ENCODE data around the gene XYLT1. TPM values are rescaled to one million over a fixed set of nuclear protein-coding genes. Genes with fewer than 3 reads are reported as not detected.
"Not testable (repeated sequence)": the region's sequence is repeated elsewhere in the genome, so short reads cannot be mapped to it uniquely, and the experiment has no call there.

Gene XYLT1
- total and polyA plus RNA-seq, 3 experiments from 2014 or later = 1.4 to 9.1 (median 6.8) TPM

- no peaks in the 10 kb centered on the region for H3K27me3 ChIP-seq (ENCODE audit: insufficient read depth, low read length, poor library complexity, severe bottlenecking)
Observed at GRCh38 chr16:17340804-17341203, 130.0 kb downstream of the XYLT1 start.

GRCh38 chr16:17339764-17340541, 130.8 kb downstream of the XYLT1 start:
- no peak for DNase-seq
- peaks cover 0 to 4% (median 0%) of the 10 kb centered on the region in 3 donors for H3K36me3 Mint-ChIP-seq
- Histone ChIP-seq H3K36me3 (ENCODE audit: insufficient read depth, low read length) (no peaks in the 10 kb centered on the region), H3K27ac (ENCODE audit: low read depth, low read length) (no peak overlapping the region), H3K4me3 (ENCODE audit: low read length) (no peak overlapping the region), H3K27me3 (ENCODE audit: insufficient read depth, low read length, poor library complexity, severe bottlenecking) (no peaks in the 10 kb centered on the region), H3K9me3 (ENCODE audit: low read length) (no peaks in the 10 kb centered on the region), H3K4me1 (ENCODE audit: insufficient read depth, low read length) (peaks cover 41% of the 10 kb centered on the region)
- ChIA-PET POLR2A (interaction anchor here (0.7 kb wide), 1 partner anchor 29 kb away, joined by 7 read pairs; no protein-coding TSS in a partner anchor), CTCF (no interaction called here)
- peak overlapping the region in 1 of 7 donors; percentile 49 for H3K4me3 Mint-ChIP-seq
- peaks cover 56 to 66% (median 57%) of the 10 kb centered on the region in 3 donors for H3K4me1 Mint-ChIP-seq
- peak overlapping the region in 6 of 8 donors; percentile 29 to 58 (median 48) for H3K27ac Mint-ChIP-seq
- H3K9me3 Mint-ChIP-seq = no peaks in the 10 kb centered on the region
- H3K27me3 Mint-ChIP-seq = peaks cover 0 to 1% of the 10 kb centered on the region in 2 donors

More at GRCh38 chr16:17340804-17341203, 130.0 kb downstream of the XYLT1 start:
- peaks cover 47% of the 10 kb centered on the region for H3K4me1 ChIP-seq (ENCODE audit: insufficient read depth, low read length)
- H3K4me1 Mint-ChIP-seq = peaks cover 60 to 69% (median 60%) of the 10 kb centered on the region in 3 donors
- no peak overlapping the region for H3K27ac ChIP-seq (ENCODE audit: low read depth, low read length)
- ChIA-PET CTCF (no interaction called here), POLR2A (no interaction called here)
- peak overlapping the region in 6 of 8 donors; percentile 5 to 69 (median 41) for H3K27ac Mint-ChIP-seq
- H3K9me3 Mint-ChIP-seq = no peaks in the 10 kb centered on the region
- DNase-seq = no peak
- no peaks in the 10 kb centered on the region for H3K9me3 ChIP-seq (ENCODE audit: low read length)
- H3K4me3 ChIP-seq (ENCODE audit: low read length) = no peak overlapping the region
- peak overlapping the region in 4 of 7 donors; percentile 3 to 46 (median 18) for H3K4me3 Mint-ChIP-seq
- H3K36me3 Mint-ChIP-seq = peaks cover 0 to 4% (median 0%) of the 10 kb centered on the region in 3 donors
- H3K27me3 Mint-ChIP-seq = peaks cover 0 to 1% of the 10 kb centered on the region in 2 donors
- H3K36me3 ChIP-seq (ENCODE audit: insufficient read depth, low read length) = no peaks in the 10 kb centered on the region

- H3K4me1 ChIP-seq (ENCODE audit: insufficient read depth, low read length) = peaks cover 31% of the 10 kb centered on the region
- DNase-seq = no peak
- no peak overlapping the region for H3K4me3 ChIP-seq (ENCODE audit: low read length)
- Mint-ChIP-seq H3K9me3 (no peaks in the 10 kb centered on the region), H3K27me3 (peaks cover 0 to 6% of the 10 kb centered on the region in 2 donors), H3K36me3 (peaks cover 0 to 6% (median 0%) of the 10 kb centered on the region in 3 donors), H3K4me1 (peaks cover 40 to 50% (median 45%) of the 10 kb centered on the region in 3 donors), H3K4me3 (no peak overlapping the region), H3K27ac (peak overlapping the region in 3 of 8 donors; percentile 25 to 43 (median 39))
- H3K27ac ChIP-seq (ENCODE audit: low read depth, low read length) = no peak overlapping the region
- ChIA-PET CTCF (no interaction called here), POLR2A (no interaction called here)
- H3K9me3 ChIP-seq (ENCODE audit: low read length) = no peaks in the 10 kb centered on the region
- no peaks in the 10 kb centered on the region for H3K27me3 ChIP-seq (ENCODE audit: insufficient read depth, low read length, poor library complexity, severe bottlenecking)
- H3K36me3 ChIP-seq (ENCODE audit: insufficient read depth, low read length) = no peaks in the 10 kb centered on the region
Observed at GRCh38 chr16:17338244-17338643, 132.5 kb downstream of the XYLT1 start.

GRCh38 chr16:17336530-17336900, 134.2 kb downstream of the XYLT1 start:
- ChIA-PET POLR2A (no interaction called here), CTCF (no interaction called here)
- no peak overlapping the region for H3K4me3 Mint-ChIP-seq
- H3K27ac ChIP-seq (ENCODE audit: low read depth, low read length) = no peak overlapping the region
- H3K4me1 Mint-ChIP-seq = peaks cover 23 to 41% (median 27%) of the 10 kb centered on the region in 3 donors
- H3K27me3 ChIP-seq (ENCODE audit: insufficient read depth, low read length, poor library complexity, severe bottlenecking) = no peaks in the 10 kb centered on the region
- peak overlapping the region in 3 of 8 donors; percentile 5 to 69 (median 48) for H3K27ac Mint-ChIP-seq
- no peaks in the 10 kb centered on the region for H3K9me3 ChIP-seq (ENCODE audit: low read length)
- DNase-seq = no peak
- H3K36me3 Mint-ChIP-seq = peaks cover 0 to 6% (median 0%) of the 10 kb centered on the region in 3 donors
- H3K4me3 ChIP-seq (ENCODE audit: low read length) = no peak overlapping the region
- H3K9me3 Mint-ChIP-seq = no peaks in the 10 kb centered on the region
- H3K4me1 ChIP-seq (ENCODE audit: insufficient read depth, low read length) = peaks cover 14% of the 10 kb centered on the region
- H3K27me3 Mint-ChIP-seq = peaks cover 0 to 6% of the 10 kb centered on the region in 2 donors
- no peaks in the 10 kb centered on the region for H3K36me3 ChIP-seq (ENCODE audit: insufficient read depth, low read length)

GRCh38 chr16:17335826-17336529, 134.8 kb downstream of the XYLT1 start:
- no peak for DNase-seq
- peaks cover 18 to 36% (median 22%) of the 10 kb centered on the region in 3 donors for H3K4me1 Mint-ChIP-seq
- H3K27ac Mint-ChIP-seq = peak overlapping the region in 3 of 8 donors; percentile 5 to 55 (median 48)
- H3K27me3 Mint-ChIP-seq = peaks cover 0 to 6% of the 10 kb centered on the region in 2 donors
- H3K9me3 Mint-ChIP-seq = no peaks in the 10 kb centered on the region
- CTCF ChIA-PET = no interaction called here
- Histone ChIP-seq H3K36me3 (ENCODE audit: insufficient read depth, low read length) (no peaks in the 10 kb centered on the region), H3K4me3 (ENCODE audit: low read length) (no peak overlapping the region), H3K4me1 (ENCODE audit: insufficient read depth, low read length) (peaks cover 8% of the 10 kb centered on the region), H3K27ac (ENCODE audit: low read depth, low read length) (no peak overlapping the region), H3K9me3 (ENCODE audit: low read length) (no peaks in the 10 kb centered on the region), H3K27me3 (ENCODE audit: insufficient read depth, low read length, poor library complexity, severe bottlenecking) (no peaks in the 10 kb centered on the region)
- POLR2A ChIA-PET = no interaction called here
- H3K36me3 Mint-ChIP-seq = peaks cover 0 to 6% (median 0%) of the 10 kb centered on the region in 3 donors
- H3K4me3 Mint-ChIP-seq = no peak overlapping the region

- H3K4me3 Mint-ChIP-seq; CTCF ChIA-PET; H3K9me3 ChIP-seq (ENCODE audit: low read length); H3K27ac ChIP-seq (ENCODE audit: low read depth, low read length); H3K27me3 ChIP-seq (ENCODE audit: insufficient read depth, low read length, poor library complexity, severe bottlenecking); H3K9me3 Mint-ChIP-seq; H3K4me1 ChIP-seq (ENCODE audit: insufficient read depth, low read length); DNase-seq; POLR2A ChIA-PET; H3K27me3 Mint-ChIP-seq; H3K36me3 ChIP-seq (ENCODE audit: insufficient read depth, low read length); H3K4me3 ChIP-seq (ENCODE audit: low read length); H3K36me3 Mint-ChIP-seq: not testable (repeated sequence)
- peaks cover 12 to 30% (median 16%) of the 10 kb centered on the region in 3 donors for H3K4me1 Mint-ChIP-seq
- H3K27ac Mint-ChIP-seq = peak overlapping the region in 2 of 8 donors; percentile 32 to 38
Observed at GRCh38 chr16:17335406-17335805, 135.4 kb downstream of the XYLT1 start.

GRCh38 chr16:17334096-17334495, 136.7 kb downstream of the XYLT1 start:
- Histone ChIP-seq H3K4me3 (ENCODE audit: low read length) (no peak overlapping the region), H3K27me3 (ENCODE audit: insufficient read depth, low read length, poor library complexity, severe bottlenecking) (no peaks in the 10 kb centered on the region), H3K9me3 (ENCODE audit: low read length) (no peaks in the 10 kb centered on the region), H3K27ac (ENCODE audit: low read depth, low read length) (no peak overlapping the region), H3K4me1 (ENCODE audit: insufficient read depth, low read length) (no peaks in the 10 kb centered on the region), H3K36me3 (ENCODE audit: insufficient read depth, low read length) (no peaks in the 10 kb centered on the region)
- H3K27ac Mint-ChIP-seq = peak overlapping the region in 3 of 8 donors; percentile 6 to 70 (median 12)
- no peaks in the 10 kb centered on the region for H3K9me3 Mint-ChIP-seq
- H3K4me3 Mint-ChIP-seq = no peak overlapping the region
- CTCF ChIA-PET = no interaction called here
- peaks cover 0 to 6% (median 0%) of the 10 kb centered on the region in 3 donors for H3K36me3 Mint-ChIP-seq
- POLR2A ChIA-PET = no interaction called here
- H3K4me1 Mint-ChIP-seq = peaks cover 13 to 34% (median 18%) of the 10 kb centered on the region in 3 donors
- DNase-seq = no peak
- peaks cover 0 to 4% of the 10 kb centered on the region in 2 donors for H3K27me3 Mint-ChIP-seq

GRCh38 chr16:17333229-17333628, 137.5 kb downstream of the XYLT1 start:
- Mint-ChIP-seq H3K4me1 (peaks cover 13 to 38% (median 24%) of the 10 kb centered on the region in 3 donors), H3K4me3 (no peak overlapping the region), H3K27me3 (peaks cover 0 to 4% of the 10 kb centered on the region in 2 donors), H3K9me3 (no peaks in the 10 kb centered on the region), H3K27ac (no peak overlapping the region), H3K36me3 (peaks cover 0 to 6% (median 0%) of the 10 kb centered on the region in 3 donors)
- DNase-seq = no peak
- Histone ChIP-seq H3K36me3 (ENCODE audit: insufficient read depth, low read length) (no peaks in the 10 kb centered on the region), H3K4me1 (ENCODE audit: insufficient read depth, low read length) (no peaks in the 10 kb centered on the region), H3K27me3 (ENCODE audit: insufficient read depth, low read length, poor library complexity, severe bottlenecking) (no peaks in the 10 kb centered on the region), H3K4me3 (ENCODE audit: low read length) (no peak overlapping the region), H3K9me3 (ENCODE audit: low read length) (no peaks in the 10 kb centered on the region), H3K27ac (ENCODE audit: low read depth, low read length) (no peak overlapping the region)
- ChIA-PET POLR2A (no interaction called here), CTCF (interaction anchor here (0.7 kb wide), 1 partner anchor 270 kb away, joined by 3 read pairs; no protein-coding TSS in a partner anchor)

All from CD8-positive, alpha-beta memory T cell (primary cell).